Trophoblast cell (in vitro differentiated cells and primary cell): ENCODE measurements around the gene DCT.

Source experiments
- DNase-seq, 2 donors: peaks; one replicate each; pipeline ENCODE4 v3.0.0-alpha.2; 2016
- H2AFZ ChIP-seq: 2 replicates; pipeline ENCODE4 v1.6.1; 2013; ENCODE audit warnings: low read length, moderate library complexity, mild to moderate bottlenecking; ENCODE audit not compliant: insufficient read depth, poor library complexity
- H2AK5ac ChIP-seq: 2 replicates; pipeline ENCODE4 v1.6.1; 2013; ENCODE audit warnings: mild to moderate bottlenecking, low read length
- H2BK120ac ChIP-seq: 2 replicates; pipeline ENCODE4 v1.6.1; 2013; ENCODE audit warnings: low read length, mild to moderate bottlenecking, moderate library complexity; ENCODE audit not compliant: insufficient read depth, poor library complexity
- H2BK12ac ChIP-seq: 2 replicates; pipeline ENCODE4 v1.6.1; 2013; ENCODE audit warnings: mild to moderate bottlenecking, low read length, moderate library complexity
- H2BK5ac ChIP-seq: 2 replicates; pipeline ENCODE4 v1.6.1; 2013; ENCODE audit warnings: low read length, low read depth, moderate library complexity, mild to moderate bottlenecking; ENCODE audit not compliant: poor library complexity
- H3K14ac ChIP-seq: 2 replicates; pipeline ENCODE4 v1.6.1; 2013; ENCODE audit warnings: mild to moderate bottlenecking, low read length
- H3K18ac ChIP-seq: 2 replicates; pipeline ENCODE4 v1.6.1; 2013; ENCODE audit warnings: mild to moderate bottlenecking, low read length
- H3K23ac ChIP-seq: 2 replicates; pipeline ENCODE4 v1.6.1; 2013; ENCODE audit warnings: low read length
- H3K27ac ChIP-seq: 2 replicates; pipeline ENCODE4 v1.5.1; 2013; ENCODE audit warnings: low read depth, mild to moderate bottlenecking, inconsistent platforms, low read length, moderate library complexity
- H3K27me3 ChIP-seq: 2 replicates; pipeline ENCODE4 v1.6.1; 2013; ENCODE audit warnings: inconsistent platforms, mild to moderate bottlenecking, low read length, moderate library complexity; ENCODE audit not compliant: insufficient read depth
- H3K36me3 ChIP-seq, 2 experiments: 1 replicate in 1 of 2; 2 replicates in 1 of 2; pipeline ENCODE4 v1.6.1; 2013; ENCODE audit warnings: low read length in 2 of 2, mild to moderate bottlenecking in 2 of 2, moderate library complexity in 1 of 2; ENCODE audit not compliant: insufficient read depth in 2 of 2, control insufficient read depth in 1 of 2
- H3K4ac ChIP-seq: 2 replicates; pipeline ENCODE4 v1.6.1; 2013; ENCODE audit warnings: low read depth, mild to moderate bottlenecking, low read length, moderate library complexity
- H3K4me1 ChIP-seq, 2 experiments: 1 replicate in 1 of 2; 2 replicates in 1 of 2; pipeline ENCODE4 v1.6.1; 2013; ENCODE audit warnings: low read length in 2 of 2, mild to moderate bottlenecking in 2 of 2, moderate library complexity in 1 of 2; ENCODE audit not compliant: insufficient read depth in 2 of 2, control insufficient read depth in 1 of 2
- H3K4me2 ChIP-seq: 2 replicates; pipeline ENCODE4 v1.6.1; 2013; ENCODE audit warnings: inconsistent platforms, mild to moderate bottlenecking, low read length, moderate library complexity
- H3K4me3 ChIP-seq: 2 replicates; pipeline ENCODE4 v1.5.1; 2013; ENCODE audit warnings: mild to moderate bottlenecking, low read depth, low read length, inconsistent platforms
- H3K79me1 ChIP-seq: one replicate; pipeline ENCODE4 v1.6.1; 2013; ENCODE audit warnings: low read length
- H3K79me2 ChIP-seq: 2 replicates; pipeline ENCODE4 v1.6.1; 2013; ENCODE audit warnings: low read length, mild to moderate bottlenecking; ENCODE audit not compliant: control insufficient read depth, insufficient read depth, poor library complexity
- H3K9ac ChIP-seq: 2 replicates; pipeline ENCODE4 v1.6.1; 2013; ENCODE audit warnings: mild to moderate bottlenecking, low read length
- H3K9me3 ChIP-seq: 2 replicates; pipeline ENCODE4 v1.6.1; 2013; ENCODE audit warnings: low read depth, mild to moderate bottlenecking, control low read depth, inconsistent platforms, low read length; ENCODE audit not compliant: insufficient read depth
- H4K12ac ChIP-seq: 2 replicates; pipeline ENCODE4 v1.6.1; 2013; ENCODE audit warnings: low read depth, mild to moderate bottlenecking, low read length, moderate library complexity
- H4K8ac ChIP-seq: 2 replicates; pipeline ENCODE4 v1.6.1; 2013; ENCODE audit warnings: low read depth, mild to moderate bottlenecking, low read length, moderate library complexity
- H4K91ac ChIP-seq: one replicate; pipeline ENCODE4 v1.6.1; 2013; ENCODE audit warnings: low read depth, mild to moderate bottlenecking, low read length, moderate library complexity
- WGBS: extraction: QIAGEN DNeasy Blood & Tissue Kit; methylation state at CpG from one replicate; pipeline ENCODE4 v1.1.7; 2013; ENCODE audit warnings: missing lambda C conversion rate; ENCODE audit not compliant: insufficient read length, insufficient coverage; ENCODE audit errors: extremely low coverage; 5-methylcytosine and 5-hydroxymethylcytosine counted together

DCT gene

GRCh38 chr13:94414141-94414540 is 65.3 kb downstream of the DCT start:
- H2BK12ac ChIP-seq, result no peak overlapping the region
- H3K27ac ChIP-seq, result no peak overlapping the region
- H3K79me2 ChIP-seq, result no peaks in the 10 kb centered on the region
- H4K12ac ChIP-seq, result no peak overlapping the region
- H3K23ac ChIP-seq, result no peak overlapping the region
- DNase-seq, result no peak
- H2BK120ac ChIP-seq, result no peak overlapping the region
- H2BK5ac ChIP-seq, result no peak overlapping the region
- H3K4ac ChIP-seq, result no peak overlapping the region
- no peak overlapping the region for H3K4me2 ChIP-seq
- H3K79me1 ChIP-seq, result no peaks in the 10 kb centered on the region
- H2AK5ac ChIP-seq, result no peak overlapping the region
- no peaks in the 10 kb centered on the region for H3K27me3 ChIP-seq
- H4K8ac ChIP-seq, result no peak overlapping the region
- no peak overlapping the region for H4K91ac ChIP-seq
- H3K4me1 ChIP-seq, result peaks cover 0 to under 1% of the 10 kb centered on the region in 2 experiments
- no peaks in the 10 kb centered on the region for H3K36me3 ChIP-seq
- no peak overlapping the region for H3K9ac ChIP-seq
- H3K9me3 ChIP-seq, result no peaks in the 10 kb centered on the region
- no peak overlapping the region for H3K14ac ChIP-seq
- WGBS, result no CpG with 5 or more reads among the region's 1 CpG
- no peak overlapping the region for H3K4me3 ChIP-seq
- no peak overlapping the region for H2AFZ ChIP-seq
- H3K18ac ChIP-seq, result no peak overlapping the region

GRCh38 chr13:94413598-94413944 is 65.9 kb downstream of the DCT start:
- Histone ChIP-seq H4K91ac (no peak overlapping the region), H2BK12ac (no peak overlapping the region), H2BK5ac (no peak overlapping the region), H3K9me3 (no peaks in the 10 kb centered on the region), H3K18ac (no peak overlapping the region), H3K79me1 (no peaks in the 10 kb centered on the region), H3K4ac (no peak overlapping the region), H3K4me1 (peaks cover 0 to 3% of the 10 kb centered on the region in 2 experiments), H3K27me3 (no peaks in the 10 kb centered on the region), H3K14ac (no peak overlapping the region), H2AFZ (no peak overlapping the region), H3K9ac (no peak overlapping the region), H3K36me3 (no peaks in the 10 kb centered on the region), H3K27ac (no peak overlapping the region), H3K4me2 (no peak overlapping the region), H3K4me3 (no peak overlapping the region), H3K79me2 (no peaks in the 10 kb centered on the region), H4K12ac (no peak overlapping the region), H3K23ac (no peak overlapping the region), H4K8ac (no peak overlapping the region), H2BK120ac (no peak overlapping the region), H2AK5ac (no peak overlapping the region)
- DNase-seq, result no peak

GRCh38 chr13:94412870-94413597 is 66.4 kb downstream of the DCT start:
- H3K9ac ChIP-seq, result no peak overlapping the region
- no peak overlapping the region for H3K4me2 ChIP-seq
- H2AK5ac ChIP-seq, result no peak overlapping the region
- no peak overlapping the region for H3K18ac ChIP-seq
- no peak overlapping the region for H2BK12ac ChIP-seq
- H3K9me3 ChIP-seq, result no peaks in the 10 kb centered on the region
- H4K12ac ChIP-seq, result no peak overlapping the region
- H3K79me2 ChIP-seq, result no peaks in the 10 kb centered on the region
- no peak overlapping the region for H3K27ac ChIP-seq
- H3K23ac ChIP-seq, result no peak overlapping the region
- no peaks in the 10 kb centered on the region for H3K27me3 ChIP-seq
- H3K4ac ChIP-seq, result no peak overlapping the region
- no peak overlapping the region for H2BK5ac ChIP-seq
- WGBS, result no CpG with 5 or more reads among the region's 3 CpGs
- H3K14ac ChIP-seq, result no peak overlapping the region
- H2AFZ ChIP-seq, result no peak overlapping the region
- no peak overlapping the region for H3K4me3 ChIP-seq
- peaks cover 0 to 3% of the 10 kb centered on the region in 2 experiments for H3K4me1 ChIP-seq
- no peaks in the 10 kb centered on the region for H3K36me3 ChIP-seq
- H4K8ac ChIP-seq, result no peak overlapping the region
- H3K79me1 ChIP-seq, result no peaks in the 10 kb centered on the region
- no peak for DNase-seq
- H4K91ac ChIP-seq, result no peak overlapping the region
- H2BK120ac ChIP-seq, result no peak overlapping the region

- no peak overlapping the region for H2BK12ac ChIP-seq
- H3K23ac ChIP-seq, result no peak overlapping the region
- no peaks in the 10 kb centered on the region for H3K9me3 ChIP-seq
- H3K36me3 ChIP-seq, result no peaks in the 10 kb centered on the region
- no peak overlapping the region for H4K8ac ChIP-seq
- H3K27ac ChIP-seq, result no peak overlapping the region
- no peak overlapping the region for H3K4ac ChIP-seq
- DNase-seq, result no peak
- no CpG with 5 or more reads among the region's 3 CpGs for WGBS
- no peaks in the 10 kb centered on the region for H3K79me1 ChIP-seq
- H3K4me1 ChIP-seq, result peaks cover 0 to 3% of the 10 kb centered on the region in 2 experiments
- H4K91ac ChIP-seq, result no peak overlapping the region
- H3K79me2 ChIP-seq, result no peaks in the 10 kb centered on the region
- no peak overlapping the region for H2BK120ac ChIP-seq
- no peak overlapping the region for H3K4me2 ChIP-seq
- no peak overlapping the region for H2AK5ac ChIP-seq
- no peak overlapping the region for H3K18ac ChIP-seq
- H2AFZ ChIP-seq, result no peak overlapping the region
- H3K4me3 ChIP-seq, result no peak overlapping the region
- no peak overlapping the region for H2BK5ac ChIP-seq
- no peaks in the 10 kb centered on the region for H3K27me3 ChIP-seq
- no peak overlapping the region for H3K14ac ChIP-seq
- H3K9ac ChIP-seq, result no peak overlapping the region
- no peak overlapping the region for H4K12ac ChIP-seq
Measured at GRCh38 chr13:94411747-94412146, 67.7 kb downstream of the DCT start.
